Prostate gland (tissue), 2 donors: ENCODE results near the gene NCOR1. TPM values are rescaled to one million over a fixed set of nuclear protein-coding genes. Genes with fewer than 3 reads are reported as not detected.
"Not testable (repeated sequence)": the region's sequence is repeated elsewhere in the genome, so short reads cannot be mapped to it uniquely, and the experiment has no call there.

Experiments
- DNase-seq: peaks from one replicate; pipeline ENCODE4 v3.0.0-alpha.2; 2019; ENCODE audit warnings: low spot score
- H3K27ac ChIP-seq, 2 donors: fragments of 200-600 bp; sonication (generic); 2 replicates each; pipeline ENCODE4 v1.5.1; 2017 to 2019
- H3K27me3 ChIP-seq: fragments of 200-600 bp; sonication (generic); replicated peaks from 2 replicates; pipeline ENCODE4 v1.5.1; 2019; ENCODE audit not compliant: insufficient read depth
- H3K36me3 ChIP-seq, 2 donors: fragments of 200-600 bp; sonication (generic); 1 replicate in 1 of 2; 2 replicates in 1 of 2; pipeline versions ENCODE4 v1.5.1 to v1.8.1; 2017 to 2019
- H3K4me1 ChIP-seq: fragments of 200-600 bp; sonication (generic); replicated peaks from 2 replicates; pipeline ENCODE4 v1.5.1; 2019
- H3K4me3 ChIP-seq, 2 donors: fragments of 200-600 bp; sonication (generic); 2 replicates each; pipeline ENCODE4 v1.5.1; 2017 to 2019
- H3K9me3 ChIP-seq: fragments of 200-600 bp; sonication (generic); 2 replicates; pipeline ENCODE4 v1.5.1; 2017
- CTCF ChIP-seq, 4 experiments: fragments of 200-600 bp in 2 of 4; fragments of 450-650 bp in 2 of 4; sonication (generic) in 2 of 4; IDR thresholded peaks; 1 replicate in 3 of 4; 2 replicates in 1 of 4; pipeline ENCODE4 v1.5.1; 2016 to 2019; ENCODE audit warnings: antibody characterized with exemption in 4 of 4, mild to moderate bottlenecking in 2 of 4, moderate library complexity in 2 of 4
- POLR2A ChIP-seq: fragments of 450-650 bp; IDR thresholded peaks from one replicate; pipeline ENCODE4 v1.6.1; 2016; ENCODE audit warnings: antibody characterized with exemption, mild to moderate bottlenecking
- POLR2AphosphoS5 ChIP-seq: sonication (generic); formaldehyde crosslinking; IDR thresholded peaks from one replicate; pipeline ENCODE4 v1.6.1; 2017; ENCODE audit warnings: antibody characterized with exemption
- WGBS: methylation state at CpG from one replicate; pipeline ENCODE4 v1.1.5; 2018; 5-methylcytosine and 5-hydroxymethylcytosine counted together
- intact Hi-C: fragments of 100-400 bp; cut with DNase I; formaldehyde crosslinking; loops from one replicate; pipeline ENCODE4 v1.14.2; 2022
- total RNA-seq, 2 donors: library from RNA; depleted of rRNA; stranded (reverse); fragments of >200 nt; gene quantifications; one replicate each; pipeline ENCODE4 v1.1.0, GENCODE V29; 2016

Gene NCOR1
- total RNA-seq, 2 donors from 2014 or later: 123 to 209 TPM

- DNase-seq: no peak
- intact Hi-C loops: no loop called here
- no peak overlapping the region for H3K27ac ChIP-seq
- H3K27me3 ChIP-seq: no peaks in the 10 kb centered on the region
- H3K4me1 ChIP-seq: no peaks in the 10 kb centered on the region
- TF ChIP-seq POLR2AphosphoS5: no peak
- H3K9me3 ChIP-seq: no peaks in the 10 kb centered on the region
- WGBS: 85% methylated on average over 1 of the region's 1 CpG
- H3K4me3 ChIP-seq: no peak overlapping the region
- no peaks in the 10 kb centered on the region for H3K36me3 ChIP-seq
Observed at GRCh38 chr17:16232391-16232790, 17.1 kb upstream of the NCOR1 start.

GRCh38 chr17:16229912-16230561 is 14.7 kb upstream of the NCOR1 start:
- H3K4me1 ChIP-seq, H3K27ac ChIP-seq, H3K9me3 ChIP-seq, H3K27me3 ChIP-seq, intact Hi-C loops, DNase-seq, H3K36me3 ChIP-seq, H3K4me3 ChIP-seq: not testable (repeated sequence)
- 83% methylated on average over 8 of the region's 8 CpGs for WGBS

GRCh38 chr17:16222406-16222805 is 7.1 kb upstream of the NCOR1 start:
- WGBS: 96% methylated on average over 3 of the region's 3 CpGs
- H3K27ac ChIP-seq: no peak overlapping the region
- DNase-seq: no peak
- intact Hi-C loops: no loop called here
- H3K9me3 ChIP-seq: no peaks in the 10 kb centered on the region
- H3K27me3 ChIP-seq: no peaks in the 10 kb centered on the region
- H3K4me1 ChIP-seq: no peaks in the 10 kb centered on the region
- H3K4me3 ChIP-seq: no peak overlapping the region
- TF ChIP-seq CTCF (IDR thresholded peaks at IDR 0.05) (no peak), POLR2AphosphoS5 (no peak), POLR2A (no peak)
- H3K36me3 ChIP-seq: no peaks in the 10 kb centered on the region

- intact Hi-C loops: loop anchor here (5.0 kb wide), 2 partner anchors 70 to 215 kb away; no protein-coding TSS in a partner anchor
- Histone ChIP-seq H3K9me3 (no peaks in the 10 kb centered on the region), H3K4me1 (peaks cover 6% of the 10 kb centered on the region), H3K27ac (peak within 1 kb of the TSS; percentile 92 to 94), H3K4me3 (peak within 1 kb of the TSS; percentile 91 to 94), H3K36me3 (no peaks in the 10 kb centered on the region), H3K27me3 (no peaks in the 10 kb centered on the region)
- TF ChIP-seq CTCF (IDR thresholded peaks at IDR 0.05) (no peak), POLR2AphosphoS5 (peak; percentile 96), POLR2A (peak; percentile 26)
- under 1% methylated on average over 29 of the region's 29 CpGs for WGBS
- peak; percentile 85 for DNase-seq
Observed at GRCh38 chr17:16217002-16217635, 1.8 kb upstream of the NCOR1 start, which contains the start of gene PIGL. PIGL (plus strand) TSS chr17:16217210; CDS start chr17:16217227, 17 bp downstream.

- DNase-seq, H3K27me3 ChIP-seq, H3K36me3 ChIP-seq, H3K4me1 ChIP-seq, H3K9me3 ChIP-seq: not testable (repeated sequence)
- peak overlapping the region; percentile 91 to 94 for H3K4me3 ChIP-seq
- intact Hi-C loops: loop anchor here (5.0 kb wide), 2 partner anchors 71 to 214 kb away; no protein-coding TSS in a partner anchor
- peak overlapping the region; percentile 92 to 94 for H3K27ac ChIP-seq
- WGBS: 77% methylated on average over 35 of the region's 38 CpGs
Observed at GRCh38 chr17:16216341-16217001, 1.1 kb upstream of the NCOR1 start.

- TF ChIP-seq CTCF (IDR thresholded peaks at IDR 0.05) (no peak), POLR2AphosphoS5 (no peak), POLR2A (no peak)
- Histone ChIP-seq H3K4me3 (peak overlapping the region; percentile 91 to 94), H3K9me3 (no peaks in the 10 kb centered on the region), H3K4me1 (peaks cover 6% of the 10 kb centered on the region), H3K27ac (peak overlapping the region; percentile 92 to 94), H3K27me3 (no peaks in the 10 kb centered on the region), H3K36me3 (no peaks in the 10 kb centered on the region)
- DNase-seq: no peak
- 21% methylated on average over 22 of the region's 22 CpGs for WGBS
- intact Hi-C loops: loop anchor here (5.0 kb wide), 2 partner anchors 71 to 214 kb away; no protein-coding TSS in a partner anchor
Observed at GRCh38 chr17:16215965-16216316, 607 bp upstream of the NCOR1 start.
